K562 (cell line): ENCODE measurements around the gene SP6. TPM values are rescaled to one million over a fixed set of nuclear protein-coding genes. Genes with fewer than 3 reads are reported as not detected.

Experiments used
- ARHGAP35 ChIP-seq: fragments of 450-650 bp; IDR thresholded peaks from 2 replicates; pipeline ENCODE4 v1.6.1; 2018; ENCODE audit not compliant: partially characterized antibody
- ARID1B ChIP-seq: fragments of 450-650 bp; IDR thresholded peaks from 2 replicates; pipeline ENCODE4 v1.6.1; 2016; ENCODE audit warnings: antibody characterized with exemption, mild to moderate bottlenecking, inconsistent platforms
- EZH2 ChIP-seq: IDR thresholded peaks from 2 replicates; pipeline ENCODE4 v1.6.1; 2012; ENCODE audit warnings: low read depth, mild to moderate bottlenecking, inconsistent platforms, low read length, borderline replicate concordance
- FUS ChIP-seq: fragments of 200-400 bp; formaldehyde crosslinking; optimal IDR thresholded peaks from 2 replicates; pipeline ENCODE3; 2017; ENCODE audit warnings: low read depth, low read length
- HDAC8 ChIP-seq: fragments of 450-650 bp; IDR thresholded peaks from 2 replicates; pipeline ENCODE4 v1.6.1; 2016; ENCODE audit warnings: mild to moderate bottlenecking, missing genetic modification characterization, moderate library complexity, missing compliant biosample characterization
- HNRNPH1 ChIP-seq: fragments of 200-400 bp; formaldehyde crosslinking; optimal IDR thresholded peaks from 2 replicates; pipeline ENCODE3; 2017; ENCODE audit warnings: low read depth, mild to moderate bottlenecking, low read length, moderate library complexity
- IFI16 ChIP-seq: fragments of 250-450 bp; sonication (Bioruptor Pico); IDR thresholded peaks from 2 replicates; pipeline ENCODE4 v2.1.2; 2022; ENCODE audit warnings: mild to moderate bottlenecking, inconsistent platforms
- KLF6 ChIP-seq: fragments of 250-450 bp; sonication (Bioruptor Pico); IDR thresholded peaks from 2 replicates; pipeline ENCODE4 v1.4.0; 2020; ENCODE audit warnings: mild to moderate bottlenecking, moderate library complexity, borderline replicate concordance
- MAFK ChIP-seq: IDR thresholded peaks from 2 replicates; pipeline ENCODE4 v1.6.1; 2011; ENCODE audit warnings: low read length, improper control_type of control experiment
- MTF1 ChIP-seq: fragments of 250-450 bp; sonication (Bioruptor Pico); IDR thresholded peaks from 2 replicates; pipeline ENCODE4 v1.9.0; 2021; ENCODE audit warnings: moderate library complexity, mild to moderate bottlenecking, inconsistent platforms, borderline replicate concordance
- MYNN ChIP-seq, 2 experiments: sonication (generic); formaldehyde crosslinking in 1 of 2; IDR thresholded peaks; 2 replicates each; pipeline versions ENCODE4 v1.5.0 to v1.6.1; 2016 to 2020; ENCODE audit warnings: antibody characterized with exemption in 1 of 2, missing genetic modification reagents in 1 of 2
- NFE2L1 ChIP-seq: fragments of 450-650 bp; IDR thresholded peaks from 2 replicates; pipeline ENCODE4 v1.6.1; 2016; ENCODE audit warnings: missing genetic modification characterization, low read depth, mild to moderate bottlenecking, missing compliant biosample characterization, moderate library complexity, borderline replicate concordance
- RAD21 ChIP-seq, 2 experiments: fragments of 250-450 bp in 1 of 2; fragments of 450-650 bp in 1 of 2; sonication (Bioruptor Pico) in 1 of 2; formaldehyde crosslinking in 1 of 2; IDR thresholded peaks in 1 of 2; conservative IDR thresholded peaks in 1 of 2; 2 replicates each; pipeline versions ENCODE4 v1.4.0 to v1.8.0; 2020 to 2022; ENCODE audit warnings: mild to moderate bottlenecking in 2 of 2, moderate library complexity in 1 of 2
- SAFB2 ChIP-seq: fragments of 200-400 bp; formaldehyde crosslinking; IDR thresholded peaks from 2 replicates; pipeline ENCODE4 v1.6.1; 2018; ENCODE audit warnings: borderline replicate concordance, low read length, low read depth, moderate library complexity; ENCODE audit not compliant: severe bottlenecking
- SRSF9 ChIP-seq: fragments of 200-400 bp; formaldehyde crosslinking; IDR thresholded peaks from 2 replicates; pipeline ENCODE4 v1.6.1; 2017; ENCODE audit warnings: low read depth, low read length, borderline replicate concordance
- TAF9B ChIP-seq: fragments of 450-650 bp; IDR thresholded peaks from 2 replicates; pipeline ENCODE4 v1.6.1; 2018; ENCODE audit warnings: mild to moderate bottlenecking; ENCODE audit not compliant: partially characterized antibody
- TFAM ChIP-seq: fragments of 250-450 bp; sonication (Bioruptor Pico); conservative IDR thresholded peaks from 2 replicates; pipeline ENCODE4 v1.5.0; 2021; ENCODE audit warnings: mild to moderate bottlenecking, moderate library complexity
- TRIM28 ChIP-seq: fragments of 450-650 bp; IDR thresholded peaks from 2 replicates; pipeline ENCODE4 v1.6.1; 2017
- ZNF184 ChIP-seq: sonication (generic); formaldehyde crosslinking; IDR thresholded peaks from 2 replicates; pipeline ENCODE4 v1.5.0; 2020; ENCODE audit warnings: missing genetic modification reagents
- ZNF311 ChIP-seq: fragments of 250-450 bp; sonication (Bioruptor Pico); IDR thresholded peaks from 2 replicates; pipeline ENCODE4 v1.4.0; 2020; ENCODE audit warnings: mild to moderate bottlenecking, moderate library complexity
- ZNF583 ChIP-seq: fragments of 250-450 bp; sonication (Bioruptor Pico); IDR thresholded peaks from 2 replicates; pipeline ENCODE4 v1.4.0; 2020
- ZNF699 ChIP-seq: fragments of 250-450 bp; sonication (Bioruptor Pico); IDR thresholded peaks from 2 replicates; pipeline ENCODE4 v1.8.0; 2021; ENCODE audit warnings: mild to moderate bottlenecking, moderate library complexity; ENCODE audit not compliant: insufficient replicate concordance
- polyA plus RNA-seq, 8 experiments: library from polyadenylated mRNA; depleted of rRNA in 4 of 8; stranded (reverse) in 5 of 8; unstranded in 3 of 8; fragments of >200 nt; fragmentation: Nextera tagmentation in 2 of 8; fragmentation: Illumina TruSeq in 1 of 8; extraction: Ambion mirVana in 2 of 8; extraction: Trizol in 1 of 8; gene quantifications; 2 replicates each; pipeline versions ENCODE4 v1.2.1 to v1.2.3, GENCODE V29; 2011 to 2014; ENCODE audit warnings: inconsistent platforms in 1 of 8, missing spikeins in 1 of 8
- total RNA-seq, 7 experiments: library from RNA; depleted of rRNA in 6 of 7; stranded (reverse); fragments of >200 nt in 6 of 7; fragmentation: Illumina TruSeq in 2 of 7; extraction: Trizol in 2 of 7; gene quantifications; 2 replicates each; pipeline versions ENCODE4 v1.2.1 to v1.2.3, GENCODE V29; 2011 to 2021; ENCODE audit warnings: low replicate concordance in 1 of 7
- TF ChIP-seq, protein P1 (sequence below): sonication (generic); formaldehyde crosslinking; IDR thresholded peaks from 2 replicates; pipeline ENCODE4 v1.8.0; 2022; ENCODE audit warnings: mild to moderate bottlenecking, missing genetic modification reagents
- TF ChIP-seq, protein P2 (sequence below): sonication (generic); formaldehyde crosslinking; IDR thresholded peaks from 2 replicates; pipeline ENCODE4 v1.8.0; 2023; ENCODE audit warnings: mild to moderate bottlenecking, missing genetic modification reagents

Gene SP6
- total and polyA plus RNA-seq, 9 of the 15 experiments (the other 6 are each of a cell fraction or from before 2014, with no cell fraction given), result 0.11 to 7.9 (median 2.2) TPM

DNA sequence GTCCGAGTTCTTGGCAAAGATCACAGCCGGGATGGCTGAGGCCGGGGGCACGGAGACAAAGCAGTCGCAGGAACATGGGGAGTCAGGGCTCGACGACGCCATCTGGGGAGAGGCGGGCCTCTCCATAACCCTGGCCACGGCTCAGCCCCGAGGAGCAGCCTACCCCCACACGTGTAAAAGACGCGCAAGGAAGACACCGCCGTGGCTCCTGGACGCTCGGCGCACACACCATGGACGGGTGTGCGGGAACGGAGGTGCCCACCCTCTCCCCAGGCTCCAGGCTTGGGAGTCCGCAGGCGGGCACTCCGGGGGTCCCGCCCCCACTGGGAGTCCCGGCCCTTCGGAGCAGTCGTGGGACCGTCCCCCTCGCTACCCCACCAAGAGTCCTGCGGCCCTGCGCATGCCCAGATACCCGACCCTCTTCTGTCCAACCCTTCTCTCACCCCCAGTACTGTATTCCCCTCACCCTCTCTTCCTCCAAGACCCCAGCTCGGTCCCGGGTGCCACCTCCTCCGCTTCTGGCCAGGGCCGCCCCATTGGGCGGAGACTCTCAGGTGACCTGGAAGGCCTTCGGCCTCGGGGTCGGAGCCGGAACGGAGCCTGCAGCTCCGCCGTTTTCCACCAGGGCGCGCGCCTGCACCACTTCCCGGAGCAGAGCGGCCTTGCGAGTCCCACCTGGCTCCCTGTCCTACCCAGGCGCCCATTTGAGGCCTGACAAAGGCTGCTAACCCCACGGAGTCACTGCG is 10.0 kb downstream of the SP6 start, which contains the start of gene SCRN2 (continued):
- TF ChIP-seq, protein P1, sequence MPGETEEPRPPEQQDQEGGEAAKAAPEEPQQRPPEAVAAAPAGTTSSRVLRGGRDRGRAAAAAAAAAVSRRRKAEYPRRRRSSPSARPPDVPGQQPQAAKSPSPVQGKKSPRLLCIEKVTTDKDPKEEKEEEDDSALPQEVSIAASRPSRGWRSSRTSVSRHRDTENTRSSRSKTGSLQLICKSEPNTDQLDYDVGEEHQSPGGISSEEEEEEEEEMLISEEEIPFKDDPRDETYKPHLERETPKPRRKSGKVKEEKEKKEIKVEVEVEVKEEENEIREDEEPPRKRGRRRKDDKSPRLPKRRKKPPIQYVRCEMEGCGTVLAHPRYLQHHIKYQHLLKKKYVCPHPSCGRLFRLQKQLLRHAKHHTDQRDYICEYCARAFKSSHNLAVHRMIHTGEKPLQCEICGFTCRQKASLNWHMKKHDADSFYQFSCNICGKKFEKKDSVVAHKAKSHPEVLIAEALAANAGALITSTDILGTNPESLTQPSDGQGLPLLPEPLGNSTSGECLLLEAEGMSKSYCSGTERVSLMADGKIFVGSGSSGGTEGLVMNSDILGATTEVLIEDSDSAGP (CRISPR knock-in tag), result no peak
- TF ChIP-seq ZNF699 (CRISPR knock-in tag), result no peak
- TF ChIP-seq HNRNPH1, result no peak
- no peak for TF ChIP-seq ARHGAP35
- peak; percentile 99 for TF ChIP-seq RAD21 (CRISPR knock-in tag; conservative IDR thresholded peaks at IDR 0.05 in 1 of 2, IDR thresholded peaks at IDR 0.05 in 1 of 2)
- no peak for TF ChIP-seq TAF9B
- TF ChIP-seq KLF6, result no peak
- TF ChIP-seq, protein P2, sequence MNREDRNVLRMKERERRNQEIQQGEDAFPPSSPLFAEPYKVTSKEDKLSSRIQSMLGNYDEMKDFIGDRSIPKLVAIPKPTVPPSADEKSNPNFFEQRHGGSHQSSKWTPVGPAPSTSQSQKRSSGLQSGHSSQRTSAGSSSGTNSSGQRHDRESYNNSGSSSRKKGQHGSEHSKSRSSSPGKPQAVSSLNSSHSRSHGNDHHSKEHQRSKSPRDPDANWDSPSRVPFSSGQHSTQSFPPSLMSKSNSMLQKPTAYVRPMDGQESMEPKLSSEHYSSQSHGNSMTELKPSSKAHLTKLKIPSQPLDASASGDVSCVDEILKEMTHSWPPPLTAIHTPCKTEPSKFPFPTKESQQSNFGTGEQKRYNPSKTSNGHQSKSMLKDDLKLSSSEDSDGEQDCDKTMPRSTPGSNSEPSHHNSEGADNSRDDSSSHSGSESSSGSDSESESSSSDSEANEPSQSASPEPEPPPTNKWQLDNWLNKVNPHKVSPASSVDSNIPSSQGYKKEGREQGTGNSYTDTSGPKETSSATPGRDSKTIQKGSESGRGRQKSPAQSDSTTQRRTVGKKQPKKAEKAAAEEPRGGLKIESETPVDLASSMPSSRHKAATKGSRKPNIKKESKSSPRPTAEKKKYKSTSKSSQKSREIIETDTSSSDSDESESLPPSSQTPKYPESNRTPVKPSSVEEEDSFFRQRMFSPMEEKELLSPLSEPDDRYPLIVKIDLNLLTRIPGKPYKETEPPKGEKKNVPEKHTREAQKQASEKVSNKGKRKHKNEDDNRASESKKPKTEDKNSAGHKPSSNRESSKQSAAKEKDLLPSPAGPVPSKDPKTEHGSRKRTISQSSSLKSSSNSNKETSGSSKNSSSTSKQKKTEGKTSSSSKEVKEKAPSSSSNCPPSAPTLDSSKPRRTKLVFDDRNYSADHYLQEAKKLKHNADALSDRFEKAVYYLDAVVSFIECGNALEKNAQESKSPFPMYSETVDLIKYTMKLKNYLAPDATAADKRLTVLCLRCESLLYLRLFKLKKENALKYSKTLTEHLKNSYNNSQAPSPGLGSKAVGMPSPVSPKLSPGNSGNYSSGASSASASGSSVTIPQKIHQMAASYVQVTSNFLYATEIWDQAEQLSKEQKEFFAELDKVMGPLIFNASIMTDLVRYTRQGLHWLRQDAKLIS (CRISPR knock-in tag), result 0 out of 2 replicates have a peak, but pooled peaks have one; percentile 53
- no peak for TF ChIP-seq HDAC8 (tag)
- no peak for TF ChIP-seq MAFK
- peak; percentile 48; the same call in 1 of the 2 replicates for TF ChIP-seq ARID1B
- TF ChIP-seq TRIM28, result no peak
- no peak for TF ChIP-seq ZNF583 (CRISPR knock-in tag)
- TF ChIP-seq SAFB2, result no peak
- TF ChIP-seq ZNF184 (CRISPR knock-in tag), result no peak
- TF ChIP-seq IFI16 (CRISPR knock-in tag), result no peak
- no peak for TF ChIP-seq SRSF9
- no peak for TF ChIP-seq TFAM (CRISPR knock-in tag)
- no peak for TF ChIP-seq ZNF311
- no peak for TF ChIP-seq MTF1
- no peak for TF ChIP-seq FUS
- TF ChIP-seq NFE2L1 (tag), result no peak
- TF ChIP-seq MYNN (IDR thresholded peaks at IDR 0.05), result no peak; the same call in 1 of the 2 replicates
- TF ChIP-seq MYNN (CRISPR knock-in tag; IDR thresholded peaks at IDR 0.05), result no peak
- TF ChIP-seq EZH2, result no peak
